COLO668 (cell line): ENCODE results near the gene PRPH2.
A peak's percentile ranks its signal among the peaks of the same experiment; 100 is the strongest.
"Not testable (repeated sequence)": the region's sequence is repeated elsewhere in the genome, so short reads cannot be mapped to it uniquely, and the experiment has no call there.

ENCODE experiments used
- DNase-seq: peaks from one replicate; lab custom pipeline; 2025; ENCODE audit not compliant: unreplicated experiment; lab: John Stamatoyannopoulos, UW

PRPH2 gene

GRCh38 chr6:42742116-42742894 lies 19.9 kb upstream of the PRPH2 start:
- peak; percentile 26 for DNase-seq

- DNase-seq = no peak
These were observed 18.3 kb upstream of the PRPH2 start for GRCh38 chr6:42740725-42741124.

- DNase-seq = no peak
These were observed 13.6 kb upstream of the PRPH2 start for GRCh38 chr6:42735976-42736375.

- DNase-seq = not testable (repeated sequence)
These were observed 11.6 kb upstream of the PRPH2 start for GRCh38 chr6:42733867-42734481.

- no peak for DNase-seq
These were observed 7.3 kb upstream of the PRPH2 start for GRCh38 chr6:42729731-42730130.

- peak; percentile 30 for DNase-seq
These were observed 5.2 kb upstream of the PRPH2 start for GRCh38 chr6:42727627-42728026.

GRCh38 chr6:42727087-42727611 lies 4.8 kb upstream of the PRPH2 start:
- DNase-seq = peak; percentile 39

GRCh38 chr6:42726485-42727086 lies 4.2 kb upstream of the PRPH2 start:
- DNase-seq = peak; percentile 61

- DNase-seq = no peak
These were observed 3.6 kb upstream of the PRPH2 start for GRCh38 chr6:42726026-42726425.

- no peak for DNase-seq
These were observed 2.4 kb upstream of the PRPH2 start for GRCh38 chr6:42724825-42725224.

- no peak for DNase-seq
These were observed 1.7 kb downstream of the PRPH2 start for GRCh38 chr6:42720739-42721138.

GRCh38 chr6:42715871-42716270 lies 6.5 kb downstream of the PRPH2 start:
- no peak for DNase-seq

GRCh38 chr6:42714098-42714761 lies 8.2 kb downstream of the PRPH2 start:
- no peak for DNase-seq

GRCh38 chr6:42711930-42712329 lies 10.5 kb downstream of the PRPH2 start:
- DNase-seq = no peak

- DNase-seq = no peak
These were observed 12.1 kb downstream of the PRPH2 start for GRCh38 chr6:42710316-42710715.

- no peak for DNase-seq
These were observed 12.5 kb downstream of the PRPH2 start for GRCh38 chr6:42709871-42710270.

GRCh38 chr6:42708096-42708495 lies 14.3 kb downstream of the PRPH2 start:
- no peak for DNase-seq

- DNase-seq = no peak
These were observed 14.8 kb downstream of the PRPH2 start for GRCh38 chr6:42707595-42707994.

- peak; percentile 40 for DNase-seq
These were observed 17.4 kb downstream of the PRPH2 start for GRCh38 chr6:42704937-42705374.

- DNase-seq = no peak
These were observed 18.0 kb downstream of the PRPH2 start for GRCh38 chr6:42704251-42704936.

GRCh38 chr6:42702786-42703185 lies 19.6 kb downstream of the PRPH2 start:
- DNase-seq = not testable (repeated sequence)
